Kidney epithelial cell (primary cell): ENCODE data around the gene ZCCHC24. TPM values are rescaled to one million over a fixed set of nuclear protein-coding genes. Genes with fewer than 3 reads are reported as not detected.

ENCODE experiments used
- DNase-seq: peaks from one replicate; pipeline ENCODE4 v3.0.0-alpha.2; 2010; ENCODE audit warnings: low read depth
- H3K27me3 ChIP-seq: 2 replicates; pipeline ENCODE4 v1.6.0; 2011; ENCODE audit warnings: low read length; ENCODE audit not compliant: control insufficient read depth, insufficient read depth
- H3K36me3 ChIP-seq: 2 replicates; pipeline ENCODE4 v1.5.1; 2011; ENCODE audit warnings: low read length; ENCODE audit not compliant: control insufficient read depth, insufficient read depth
- H3K4me3 ChIP-seq: 2 replicates; pipeline ENCODE4 v1.5.1; 2011; ENCODE audit warnings: low read depth, mild to moderate bottlenecking, control low read depth, low read length
- total RNA-seq: library from RNA; depleted of rRNA; stranded (reverse); fragments of >200 nt; gene quantifications from 2 replicates; pipeline ENCODE4 v1.2.3, GENCODE V29; 2015
- TF ChIP-seq, protein P1 (sequence below): IDR thresholded peaks from 2 replicates; pipeline ENCODE4 v1.5.1; 2011; ENCODE audit warnings: mild to moderate bottlenecking, moderate library complexity, low read length, control low read depth, inconsistent platforms; ENCODE audit not compliant: insufficient read depth, poor library complexity, severe bottlenecking

ZCCHC24 gene
- total RNA-seq, 1 donor from 2014 or later, result 6.2 TPM

DNA sequence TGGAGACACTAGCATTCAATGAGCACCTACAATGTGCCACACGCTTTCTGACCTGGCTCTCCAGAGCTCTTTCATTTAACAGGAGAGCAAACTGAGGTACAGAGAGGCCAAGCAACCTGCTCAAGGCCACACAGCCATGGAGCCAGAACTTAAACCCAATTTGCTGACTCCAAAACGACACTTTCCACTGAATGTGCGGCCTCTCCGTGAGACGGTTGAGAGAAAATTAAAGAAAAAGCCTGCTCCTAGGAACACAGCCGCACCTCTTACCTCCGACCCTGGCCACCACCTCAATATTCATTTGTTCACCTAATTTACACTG, 42.8 kb downstream of the ZCCHC24 start:
- Histone ChIP-seq H3K4me3 (no peak overlapping the region), H3K27me3 (no peaks in the 10 kb centered on the region), H3K36me3 (no peaks in the 10 kb centered on the region)
- no peak for DNase-seq
- TF ChIP-seq, protein P1, sequence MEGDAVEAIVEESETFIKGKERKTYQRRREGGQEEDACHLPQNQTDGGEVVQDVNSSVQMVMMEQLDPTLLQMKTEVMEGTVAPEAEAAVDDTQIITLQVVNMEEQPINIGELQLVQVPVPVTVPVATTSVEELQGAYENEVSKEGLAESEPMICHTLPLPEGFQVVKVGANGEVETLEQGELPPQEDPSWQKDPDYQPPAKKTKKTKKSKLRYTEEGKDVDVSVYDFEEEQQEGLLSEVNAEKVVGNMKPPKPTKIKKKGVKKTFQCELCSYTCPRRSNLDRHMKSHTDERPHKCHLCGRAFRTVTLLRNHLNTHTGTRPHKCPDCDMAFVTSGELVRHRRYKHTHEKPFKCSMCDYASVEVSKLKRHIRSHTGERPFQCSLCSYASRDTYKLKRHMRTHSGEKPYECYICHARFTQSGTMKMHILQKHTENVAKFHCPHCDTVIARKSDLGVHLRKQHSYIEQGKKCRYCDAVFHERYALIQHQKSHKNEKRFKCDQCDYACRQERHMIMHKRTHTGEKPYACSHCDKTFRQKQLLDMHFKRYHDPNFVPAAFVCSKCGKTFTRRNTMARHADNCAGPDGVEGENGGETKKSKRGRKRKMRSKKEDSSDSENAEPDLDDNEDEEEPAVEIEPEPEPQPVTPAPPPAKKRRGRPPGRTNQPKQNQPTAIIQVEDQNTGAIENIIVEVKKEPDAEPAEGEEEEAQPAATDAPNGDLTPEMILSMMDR, result no peak

DNA sequence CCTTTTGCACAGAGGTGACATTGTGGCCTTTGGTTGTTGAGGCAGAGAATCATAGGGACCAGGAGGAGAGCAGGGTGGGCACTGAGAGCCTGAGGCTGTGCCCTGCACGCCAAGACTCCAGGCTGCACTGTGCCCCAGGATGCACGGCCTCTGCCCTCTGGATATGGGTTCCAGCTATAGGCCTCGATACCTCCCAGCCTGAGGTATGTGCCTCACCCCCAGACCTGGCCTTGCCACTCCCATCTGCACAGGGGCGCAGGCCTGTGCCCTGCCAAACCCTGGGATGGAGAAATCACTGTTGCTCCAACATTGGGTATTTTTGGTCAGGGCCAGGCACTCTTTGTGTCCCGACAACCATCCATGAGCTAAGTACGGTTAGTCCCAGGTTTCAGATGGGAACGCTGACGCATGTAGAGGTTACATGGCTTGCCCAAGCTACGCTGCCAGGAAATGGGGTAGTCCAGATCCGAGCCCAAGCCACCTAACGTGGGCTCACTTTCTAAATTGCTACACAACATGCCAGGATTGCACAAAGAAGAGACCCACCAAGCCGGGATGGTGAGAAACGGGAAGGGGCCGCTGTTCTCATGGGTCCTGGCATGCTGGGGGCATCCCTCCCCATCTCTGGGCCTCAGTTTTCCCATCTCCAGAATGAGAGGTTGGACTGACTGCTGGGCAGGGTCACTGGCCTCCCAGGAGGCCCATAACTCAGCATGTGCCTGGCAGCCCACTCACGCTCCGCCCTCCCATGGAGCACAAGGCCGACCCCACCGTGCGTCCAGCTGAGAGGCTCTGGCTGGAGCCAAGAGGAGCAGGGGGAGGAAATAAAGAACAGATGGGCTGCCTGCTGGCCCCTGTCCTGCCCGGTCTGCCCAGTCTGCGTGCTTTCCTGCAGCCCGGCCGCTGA, 44.2 kb downstream of the ZCCHC24 start:
- TF ChIP-seq, protein P1, result no peak
- H3K4me3 ChIP-seq, result no peak overlapping the region
- H3K27me3 ChIP-seq, result no peaks in the 10 kb centered on the region
- no peak for DNase-seq
- no peaks in the 10 kb centered on the region for H3K36me3 ChIP-seq

- no peaks in the 10 kb centered on the region for H3K27me3 ChIP-seq
- H3K36me3 ChIP-seq, result no peaks in the 10 kb centered on the region
- H3K4me3 ChIP-seq, result no peak overlapping the region
- TF ChIP-seq, protein P1, result peak; percentile 77
- no peak for DNase-seq
Measured at GRCh38 chr10:79400146-79401004, 45.0 kb downstream of the ZCCHC24 start.

- no peaks in the 10 kb centered on the region for H3K36me3 ChIP-seq
- TF ChIP-seq, protein P1, result no peak
- H3K4me3 ChIP-seq, result no peak overlapping the region
- peak; percentile 60 for DNase-seq
- no peaks in the 10 kb centered on the region for H3K27me3 ChIP-seq
Measured at GRCh38 chr10:79399223-79399831, 46.1 kb downstream of the ZCCHC24 start.

GRCh38 chr10:79398642-79399041, 46.8 kb downstream of the ZCCHC24 start:
- H3K36me3 ChIP-seq, result no peaks in the 10 kb centered on the region
- H3K4me3 ChIP-seq, result no peak overlapping the region
- TF ChIP-seq, protein P1, result no peak
- H3K27me3 ChIP-seq, result no peaks in the 10 kb centered on the region
- DNase-seq, result no peak
